H9 (cell line): ENCODE data around the gene KCTD4. TPM values are rescaled to one million over a fixed set of nuclear protein-coding genes. Genes with fewer than 3 reads are reported as not detected.

Experiments used
- DNase-seq: peaks from one replicate; pipeline ENCODE4 v3.0.0-alpha.2; 2017
- H2AFZ ChIP-seq: one replicate; pipeline ENCODE4 v1.6.1; 2013; ENCODE audit warnings: mild to moderate bottlenecking, low read length, control low read depth, moderate library complexity
- H2AK5ac ChIP-seq: 2 replicates; pipeline ENCODE4 v1.6.1; 2013; ENCODE audit warnings: low read length, control low read depth, mixed read lengths; ENCODE audit not compliant: insufficient read length
- H2BK120ac ChIP-seq: one replicate; pipeline ENCODE4 v1.6.1; 2013; ENCODE audit warnings: low read depth, mild to moderate bottlenecking, low read length, control low read depth, inconsistent platforms; ENCODE audit not compliant: poor library complexity, severe bottlenecking
- H2BK12ac ChIP-seq: 2 replicates; pipeline ENCODE4 v1.6.1; 2013; ENCODE audit warnings: low read length, control low read depth, mixed read lengths, low read depth; ENCODE audit not compliant: insufficient read length
- H2BK15ac ChIP-seq: 2 replicates; pipeline ENCODE4 v1.6.1; 2013; ENCODE audit warnings: low read depth, low read length, control low read depth
- H2BK20ac ChIP-seq: one replicate; pipeline ENCODE4 v1.6.1; 2013; ENCODE audit warnings: low read depth, mild to moderate bottlenecking, low read length, control low read depth, inconsistent platforms; ENCODE audit not compliant: poor library complexity, severe bottlenecking
- H2BK5ac ChIP-seq: 2 replicates; pipeline ENCODE4 v1.6.1; 2013; ENCODE audit warnings: low read length, control low read depth, mixed read lengths; ENCODE audit not compliant: insufficient read length
- H3K14ac ChIP-seq: 2 replicates; pipeline ENCODE4 v1.6.1; 2013; ENCODE audit warnings: low read length, control low read depth; ENCODE audit not compliant: insufficient read depth
- H3K18ac ChIP-seq: 2 replicates; pipeline ENCODE4 v1.6.1; 2013; ENCODE audit warnings: low read depth, mild to moderate bottlenecking, mixed read lengths, low read length, control low read depth; ENCODE audit not compliant: insufficient read length
- H3K23ac ChIP-seq: 2 replicates; pipeline ENCODE4 v1.6.1; 2013; ENCODE audit warnings: low read length, control low read depth, mixed read lengths, low read depth; ENCODE audit not compliant: insufficient read length
- H3K23me2 ChIP-seq: 2 replicates; pipeline ENCODE4 v1.6.1; 2013; ENCODE audit warnings: low read depth, mild to moderate bottlenecking, mixed read lengths, low read length, control low read depth; ENCODE audit not compliant: insufficient read length, poor library complexity, severe bottlenecking
- H3K27ac ChIP-seq: 2 replicates; pipeline ENCODE4 v1.5.1; 2013; ENCODE audit warnings: low read length, control low read depth, mixed read lengths, low read depth; ENCODE audit not compliant: insufficient read length
- H3K27me3 ChIP-seq: 2 replicates; pipeline ENCODE4 v1.6.1; 2013; ENCODE audit warnings: low read length, control low read depth, inconsistent platforms; ENCODE audit not compliant: insufficient read depth
- H3K4ac ChIP-seq: 2 replicates; pipeline ENCODE4 v1.6.1; 2013; ENCODE audit warnings: low read depth, mild to moderate bottlenecking, control low read depth, inconsistent platforms, low read length, moderate library complexity
- H3K4me1 ChIP-seq: 2 replicates; pipeline ENCODE4 v1.6.1; 2013; ENCODE audit warnings: low read length, control low read depth, inconsistent platforms; ENCODE audit not compliant: insufficient read depth
- H3K4me2 ChIP-seq: 2 replicates; pipeline ENCODE4 v1.6.1; 2013; ENCODE audit warnings: low read length, control low read depth, mixed read lengths; ENCODE audit not compliant: insufficient read length, insufficient read depth
- H3K56ac ChIP-seq: 2 replicates; pipeline ENCODE4 v1.6.1; 2013; ENCODE audit warnings: low read depth, mild to moderate bottlenecking, mixed read lengths, low read length, control low read depth; ENCODE audit not compliant: insufficient read length
- H3K79me1 ChIP-seq: 2 replicates; pipeline ENCODE4 v1.6.1; 2013; ENCODE audit warnings: low read depth, mild to moderate bottlenecking, moderate library complexity, low read length, control low read depth, inconsistent platforms; ENCODE audit not compliant: insufficient read depth, poor library complexity, severe bottlenecking
- H3K79me2 ChIP-seq: 2 replicates; pipeline ENCODE4 v1.6.1; 2013; ENCODE audit warnings: low read length, control low read depth, inconsistent platforms; ENCODE audit not compliant: insufficient read depth
- H3K9ac ChIP-seq: 2 replicates; pipeline ENCODE4 v1.6.1; 2013; ENCODE audit warnings: low read length, control low read depth, mixed read lengths; ENCODE audit not compliant: insufficient read length; ENCODE audit errors: extremely low read depth
- H3K9me3 ChIP-seq: one replicate; pipeline ENCODE4 v1.6.1; 2013; ENCODE audit warnings: low read depth, low read length, inconsistent platforms; ENCODE audit not compliant: control insufficient read depth
- H3T11ph ChIP-seq: one replicate; pipeline ENCODE4 v1.6.1; 2013; ENCODE audit warnings: mild to moderate bottlenecking, low read length, control low read depth, inconsistent platforms
- H4K20me1 ChIP-seq: one replicate; pipeline ENCODE4 v1.6.1; 2013; ENCODE audit not compliant: control insufficient read depth, insufficient read length, insufficient read depth
- H4K5ac ChIP-seq: 2 replicates; pipeline ENCODE4 v1.6.1; 2013; ENCODE audit warnings: low read depth, mild to moderate bottlenecking, mixed read lengths, low read length, control low read depth; ENCODE audit not compliant: insufficient read length
- H4K8ac ChIP-seq: replicated peaks from 2 replicates; pipeline ENCODE4 v1.6.1; 2013; ENCODE audit warnings: low read length, control low read depth, mixed read lengths, low read depth; ENCODE audit not compliant: insufficient read length
- H4K91ac ChIP-seq: 2 replicates; pipeline ENCODE4 v1.6.1; 2013; ENCODE audit warnings: low read depth, mild to moderate bottlenecking, moderate library complexity, mixed read lengths, low read length, control low read depth; ENCODE audit not compliant: insufficient read length
- H3K27ac Mint-ChIP-seq, 3 experiments: 2 replicates in 2 of 3; 3 replicates in 1 of 3; pipeline ENCODE4 v1.8.0; 2020 to 2021; ENCODE audit warnings: mixed read lengths in 3 of 3, mild to moderate bottlenecking in 1 of 3, moderate library complexity in 1 of 3
- H3K27me3 Mint-ChIP-seq: 2 replicates; pipeline ENCODE4 v1.8.0; 2021; ENCODE audit warnings: low read depth, mild to moderate bottlenecking, moderate library complexity, mixed read lengths
- H3K36me3 Mint-ChIP-seq, 3 experiments: 2 replicates in 2 of 3; 3 replicates in 1 of 3; pipeline ENCODE4 v1.8.0; 2020 to 2021; ENCODE audit warnings: low read depth in 3 of 3, mixed read lengths in 3 of 3; ENCODE audit not compliant: insufficient read depth in 1 of 3
- H3K4me1 Mint-ChIP-seq, 2 experiments: 2 replicates each; pipeline ENCODE4 v1.8.0; 2020; ENCODE audit warnings: mixed read lengths in 2 of 2
- H3K4me3 Mint-ChIP-seq, 2 experiments: 2 replicates in 1 of 2; 3 replicates in 1 of 2; pipeline ENCODE4 v1.8.0; 2020 to 2021; ENCODE audit warnings: mild to moderate bottlenecking in 2 of 2, mixed read lengths in 2 of 2, moderate library complexity in 1 of 2
- H3K9me3 Mint-ChIP-seq, 2 experiments: 2 replicates in 1 of 2; 3 replicates in 1 of 2; pipeline ENCODE4 v1.8.0; 2020; ENCODE audit warnings: mild to moderate bottlenecking in 2 of 2, mixed read lengths in 2 of 2, moderate library complexity in 1 of 2
- CTCF ChIP-seq: fragments of 200-600 bp; sonication (generic); conservative IDR thresholded peaks from 3 replicates; pipeline ENCODE4 v1.8.0; 2021; ENCODE audit warnings: antibody characterized with exemption, mild to moderate bottlenecking
- WGBS: extraction: QIAGEN DNeasy Blood & Tissue Kit; methylation state at CpG from one replicate; pipeline ENCODE4 v1.1.7; 2013; ENCODE audit warnings: missing lambda C conversion rate, low lambda C conversion rate, mixed read lengths; ENCODE audit not compliant: insufficient read length; ENCODE audit errors: extremely low coverage; 5-methylcytosine and 5-hydroxymethylcytosine counted together
- total RNA-seq: library from RNA; stranded (reverse); gene quantifications from 2 replicates; pipeline ENCODE4 v1.2.1, GENCODE V29; 2021

Gene KCTD4
- total RNA-seq, 1 experiment from 2014 or later: not detected

- Histone ChIP-seq H2BK12ac (no peak overlapping the region), H3K56ac (no peak overlapping the region), H3K79me1 (no peaks in the 10 kb centered on the region), H3K9ac (no peak overlapping the region), H2AFZ (no peak overlapping the region), H2BK5ac (no peak overlapping the region), H2AK5ac (no peak overlapping the region), H2BK120ac (no peak overlapping the region), H3K4ac (no peak overlapping the region), H3K27me3 (no peaks in the 10 kb centered on the region), H3K9me3 (no peaks in the 10 kb centered on the region), H2BK20ac (no peak overlapping the region), H3K14ac (no peak overlapping the region), H3K23me2 (no peaks in the 10 kb centered on the region), H4K5ac (no peak overlapping the region), H3K4me1 (no peaks in the 10 kb centered on the region), H2BK15ac (no peak overlapping the region), H3K79me2 (no peaks in the 10 kb centered on the region), H4K20me1 (no peaks in the 10 kb centered on the region), H3T11ph (no peak overlapping the region), H3K23ac (no peak overlapping the region), H3K4me2 (no peak overlapping the region), H3K18ac (no peak overlapping the region), H3K27ac (no peak overlapping the region), H4K8ac (no peak overlapping the region), H4K91ac (no peak overlapping the region)
- Mint-ChIP-seq H3K9me3 (no peaks in the 10 kb centered on the region), H3K36me3 (peaks cover 5 to 17% (median 6%) of the 10 kb centered on the region in 3 experiments; a peak in 5 of 7 replicates), H3K4me3 (no peak overlapping the region), H3K27ac (no peak overlapping the region), H3K27me3 (no peaks in the 10 kb centered on the region), H3K4me1 (no peaks in the 10 kb centered on the region)
- no CpG with 5 or more reads among the region's 2 CpGs for WGBS
- no peak for TF ChIP-seq CTCF
- DNase-seq: no peak
Measured at GRCh38 chr13:45185286-45185685, 15.6 kb downstream of the KCTD4 start.
